HG03354 (cell line): ENCODE measurements around the gene LTB4R.
A peak's percentile ranks its signal among the peaks of the same experiment; 100 is the strongest.
"Not testable (repeated sequence)": the region's sequence is repeated elsewhere in the genome, so short reads cannot be mapped to it uniquely, and the experiment has no call there.

Experiments
- ATAC-seq: cut with Tn5 transposase; IDR thresholded peaks from one replicate; pipeline ENCODE4 v1.9.1; 2021; ENCODE audit warnings: mild to moderate bottlenecking; ENCODE audit not compliant: unreplicated experiment, poor library complexity, severe bottlenecking

The LTB4R gene

GRCh38 chr14:24337144-24337823 lies 26.0 kb downstream of the LTB4R start:
- ATAC-seq: no peak

- no peak for ATAC-seq
Observed at GRCh38 chr14:24337824-24338175, 26.5 kb downstream of the LTB4R start.

DNA sequence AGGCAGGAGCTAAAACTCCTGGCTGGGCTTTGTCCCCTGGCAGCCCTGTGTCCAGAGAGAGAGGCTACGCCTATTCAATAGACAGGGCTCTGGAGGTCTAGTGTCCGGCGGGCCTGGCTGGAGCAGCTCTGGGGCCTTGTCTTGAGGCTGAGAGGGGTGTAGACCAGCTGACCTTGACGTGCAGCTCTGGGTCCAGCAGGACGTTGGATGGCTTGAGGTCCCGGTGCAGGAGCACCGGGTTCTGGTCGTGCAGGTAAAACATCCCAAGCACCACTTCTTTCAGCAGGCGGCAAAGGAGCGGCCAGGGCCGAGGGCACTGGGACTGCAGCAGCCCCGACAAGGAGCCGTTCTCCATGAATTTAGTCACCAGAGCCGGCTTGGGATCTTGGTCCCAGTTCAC lies 27.5 kb downstream of the LTB4R start:
- ATAC-seq: no peak

- peak; percentile 87 for ATAC-seq
Observed at GRCh38 chr14:24339284-24340151, 28.2 kb downstream of the LTB4R start, which contains the start of gene RIPK3. Gene RIPK3 (minus strand): TSS chr14:24339991. CDS start chr14:24339826, 165 bp downstream.

DNA sequence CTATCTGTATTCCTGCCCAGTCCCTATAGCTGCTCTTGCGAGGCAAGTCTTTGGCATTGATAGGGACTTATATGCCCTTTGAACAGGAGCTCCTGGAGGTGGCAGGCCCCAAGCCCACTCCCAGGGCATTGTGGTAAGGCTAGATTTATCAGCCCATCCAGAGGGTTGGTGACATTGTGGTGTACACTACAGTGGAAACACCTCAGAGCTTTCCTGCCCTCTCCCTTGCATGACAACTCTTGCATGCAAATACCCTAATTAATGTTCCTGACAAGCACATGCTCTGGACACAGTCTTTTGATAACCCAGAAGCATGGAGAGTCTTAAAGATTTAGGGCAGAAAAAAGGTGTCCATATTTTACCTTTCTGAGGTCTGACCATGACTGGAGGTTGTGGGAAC lies 29.3 kb downstream of the LTB4R start:
- no peak for ATAC-seq

DNA sequence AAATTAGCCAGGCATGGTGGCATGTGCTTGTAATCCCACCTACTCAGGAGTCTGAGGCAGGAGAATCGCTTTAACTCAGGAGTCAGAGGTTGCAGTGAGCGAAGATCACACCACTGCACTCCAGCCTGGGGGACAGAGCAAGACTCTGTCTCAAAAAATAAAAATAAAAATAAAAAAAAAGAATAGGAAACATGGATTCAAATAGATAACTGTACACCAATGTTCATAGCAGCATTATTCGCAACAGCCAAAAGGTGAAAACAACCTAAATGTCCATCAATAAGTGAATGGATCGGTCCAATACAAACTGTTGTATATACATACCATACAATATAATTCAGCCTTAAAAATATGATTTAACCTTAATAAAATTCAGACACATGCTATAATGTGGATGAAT lies 31.6 kb downstream of the LTB4R start:
- ATAC-seq: no peak

- no peak for ATAC-seq
Observed at GRCh38 chr14:24343795-24344660, 32.7 kb downstream of the LTB4R start.

GRCh38 chr14:24347134-24347533 lies 35.8 kb downstream of the LTB4R start:
- no peak for ATAC-seq

GRCh38 chr14:24348186-24348585 lies 36.9 kb downstream of the LTB4R start:
- ATAC-seq: no peak

DNA sequence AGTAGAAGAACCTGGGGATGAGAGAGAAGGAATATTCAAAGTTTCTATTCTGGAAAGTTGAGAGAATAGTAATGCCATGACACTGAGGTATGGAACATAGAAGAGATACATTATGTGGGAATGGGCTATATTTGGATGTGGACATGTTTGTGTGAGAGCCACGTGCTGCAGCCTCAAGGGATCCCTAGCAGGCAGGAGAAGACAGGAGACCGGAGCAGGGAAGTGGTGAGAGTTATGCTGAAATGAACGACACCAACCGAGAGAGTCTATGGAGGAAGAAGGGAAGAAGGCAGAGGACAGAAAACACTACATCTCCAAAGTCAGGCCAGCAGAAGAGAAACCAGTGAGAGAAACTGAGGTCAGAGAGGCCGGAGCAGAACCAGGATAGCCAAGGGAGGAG lies 38.4 kb downstream of the LTB4R start:
- ATAC-seq: no peak

GRCh38 chr14:24351517-24351916 lies 40.2 kb downstream of the LTB4R start:
- ATAC-seq: no peak

DNA sequence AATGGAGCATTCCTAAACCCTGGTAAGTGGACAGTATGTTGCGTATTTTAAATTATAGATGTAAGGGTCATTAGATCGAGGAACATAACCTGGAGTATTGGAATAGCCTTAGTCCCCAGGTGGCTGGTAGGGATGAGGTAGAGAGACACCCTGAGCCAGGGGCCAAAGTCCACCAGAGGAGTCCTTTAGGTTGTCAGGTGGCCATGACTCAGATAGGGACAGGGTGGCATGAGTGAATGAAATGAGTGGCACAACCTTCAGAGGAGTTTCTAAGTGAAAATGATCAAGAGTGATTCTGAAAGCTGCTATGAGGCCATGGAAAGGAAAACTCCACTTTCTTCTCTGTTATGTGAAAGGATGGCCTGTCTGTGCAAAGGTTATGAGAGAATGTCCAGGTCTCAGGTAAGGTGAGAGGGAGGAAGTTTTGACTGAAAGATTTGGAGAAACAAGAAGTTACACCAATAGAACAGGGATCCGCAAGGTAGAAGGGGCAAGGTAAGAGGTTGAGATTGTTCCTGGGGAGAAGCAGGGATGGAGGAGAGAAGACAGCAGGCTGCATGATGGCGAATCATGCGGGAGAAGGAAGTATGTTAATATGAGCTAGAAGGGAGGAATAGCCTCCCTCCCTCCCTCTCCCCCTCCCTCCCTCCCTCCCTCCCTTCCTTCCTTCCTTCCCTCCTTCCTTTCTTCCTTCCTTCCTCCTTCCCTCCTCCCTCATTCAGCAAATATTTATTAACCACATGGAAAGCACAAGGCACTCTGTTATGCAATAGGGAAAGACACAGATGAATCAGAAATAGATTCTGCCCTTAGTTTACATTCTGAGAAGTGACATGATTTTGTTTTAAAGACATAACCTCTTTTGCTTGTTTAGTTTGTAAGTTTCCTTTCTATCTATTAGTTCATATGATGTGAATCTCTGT lies 42.5 kb downstream of the LTB4R start:
- ATAC-seq: no peak

DNA sequence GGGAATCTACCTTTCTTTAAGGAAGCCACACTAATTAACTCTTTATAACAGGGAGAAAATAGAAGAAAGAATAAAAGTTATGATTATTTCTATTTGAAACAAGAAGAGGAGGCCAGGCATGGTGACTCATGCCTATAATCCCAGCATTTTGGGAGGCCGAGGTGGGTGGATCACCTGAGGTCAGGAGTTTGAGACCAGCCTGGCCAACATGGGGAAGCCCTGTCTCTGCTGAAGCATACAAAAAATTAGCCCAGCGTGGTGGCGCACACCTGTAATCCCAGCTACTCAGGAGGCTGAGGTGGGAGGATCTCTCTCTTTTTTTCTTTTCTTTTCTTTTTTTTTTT lies 43.2 kb downstream of the LTB4R start:
- ATAC-seq: not testable (repeated sequence)

GRCh38 chr14:24355009-24355408 lies 43.7 kb downstream of the LTB4R start:
- ATAC-seq: no peak

DNA sequence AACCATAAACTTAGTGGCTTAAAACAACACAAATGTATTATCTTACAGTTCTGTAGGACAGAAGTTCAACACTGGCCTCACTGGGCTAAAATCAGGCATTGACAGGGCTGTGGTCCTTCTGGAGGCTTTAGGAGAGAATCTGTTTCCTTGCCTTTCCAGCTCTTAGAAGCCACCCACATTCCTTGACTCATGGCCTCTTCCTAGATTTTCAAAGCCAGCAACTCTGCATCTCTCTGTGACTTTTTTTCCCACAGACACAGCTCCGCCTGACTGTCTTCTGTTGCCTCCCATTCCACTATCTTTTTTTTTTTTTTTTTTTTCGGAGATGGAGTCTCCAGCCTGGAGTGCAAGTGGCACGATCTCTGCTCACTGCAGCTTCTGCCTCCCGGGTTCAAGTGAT lies 44.9 kb downstream of the LTB4R start:
- no peak for ATAC-seq

- no peak for ATAC-seq
Observed at GRCh38 chr14:24360281-24360680, 49.0 kb downstream of the LTB4R start.

DNA sequence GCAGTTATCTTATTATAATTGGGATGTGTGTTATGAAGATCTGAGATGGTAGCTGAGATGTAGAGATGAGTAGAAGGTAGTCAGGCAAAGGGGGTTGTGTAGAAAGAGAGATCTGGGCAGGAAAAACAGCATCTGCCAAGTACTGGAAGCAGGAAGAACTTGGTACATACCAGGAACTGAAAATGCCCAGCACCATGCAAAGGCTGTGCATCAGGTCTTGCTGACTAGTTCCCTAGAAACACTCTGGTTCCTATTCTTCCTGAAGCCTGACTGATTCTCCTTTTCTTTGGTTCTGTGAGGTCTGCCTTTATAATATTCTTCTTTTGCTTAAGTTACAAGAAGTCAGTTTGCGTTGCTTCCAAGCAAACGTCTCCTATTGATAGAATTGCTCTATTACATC lies 50.0 kb downstream of the LTB4R start:
- ATAC-seq: no peak

DNA sequence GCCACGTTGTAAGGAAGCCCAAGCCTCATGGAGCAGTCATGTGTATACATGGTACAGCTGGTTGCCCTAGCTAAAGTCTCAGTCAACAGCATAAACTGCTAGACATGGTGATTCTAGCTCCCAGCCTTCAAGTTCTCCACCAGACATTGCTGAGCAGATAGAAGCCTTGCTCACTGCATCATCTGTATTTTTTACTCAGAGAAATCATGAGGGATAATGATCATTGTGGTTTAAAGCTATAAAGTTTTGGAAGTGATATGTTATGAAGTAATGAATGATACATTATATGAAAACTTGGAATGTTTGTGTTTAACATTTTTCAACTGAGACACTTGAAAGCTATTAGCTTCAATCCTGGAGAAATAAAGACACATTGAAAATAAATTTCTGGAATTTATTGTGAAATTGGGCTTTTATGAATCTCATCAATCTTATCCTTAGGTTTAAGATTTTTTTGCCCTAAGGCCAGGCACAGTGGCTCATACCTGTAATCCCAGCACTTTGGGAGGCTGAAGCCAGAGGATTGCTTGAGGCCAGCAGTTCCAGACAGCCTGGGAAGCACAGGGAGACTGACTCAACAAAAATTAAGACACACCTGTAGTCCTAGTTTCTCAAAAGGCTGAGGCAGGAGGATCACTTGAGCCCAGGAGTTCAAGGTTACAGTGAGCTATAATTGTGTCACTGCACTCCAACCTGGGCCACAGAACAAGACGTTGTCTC lies 51.1 kb downstream of the LTB4R start:
- ATAC-seq: no peak

GRCh38 chr14:24363401-24363800 lies 52.1 kb downstream of the LTB4R start:
- ATAC-seq: no peak
